ENCODE data around the gene CLTB.
"Not testable (repeated sequence)": the region's sequence is repeated elsewhere in the genome, so short reads cannot be mapped to it uniquely, and the experiment has no call there.

CLTB gene, protein sequence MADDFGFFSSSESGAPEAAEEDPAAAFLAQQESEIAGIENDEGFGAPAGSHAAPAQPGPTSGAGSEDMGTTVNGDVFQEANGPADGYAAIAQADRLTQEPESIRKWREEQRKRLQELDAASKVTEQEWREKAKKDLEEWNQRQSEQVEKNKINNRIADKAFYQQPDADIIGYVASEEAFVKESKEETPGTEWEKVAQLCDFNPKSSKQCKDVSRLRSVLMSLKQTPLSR

GRCh38 chr5:176415952-176416924 lies at the start of gene CLTB:
Gene CLTB, minus strand, starts transcription at chr5:176416539. Its CDS starts 176 bp downstream, at chr5:176416363.
- peak; percentile 83 for DNase-seq (ENCODE audit: low read depth)

GRCh38 chr5:176463113-176463764 lies 46.9 kb upstream of the CLTB start:
- DNase-seq (ENCODE audit: low read depth) = no peak

DNA sequence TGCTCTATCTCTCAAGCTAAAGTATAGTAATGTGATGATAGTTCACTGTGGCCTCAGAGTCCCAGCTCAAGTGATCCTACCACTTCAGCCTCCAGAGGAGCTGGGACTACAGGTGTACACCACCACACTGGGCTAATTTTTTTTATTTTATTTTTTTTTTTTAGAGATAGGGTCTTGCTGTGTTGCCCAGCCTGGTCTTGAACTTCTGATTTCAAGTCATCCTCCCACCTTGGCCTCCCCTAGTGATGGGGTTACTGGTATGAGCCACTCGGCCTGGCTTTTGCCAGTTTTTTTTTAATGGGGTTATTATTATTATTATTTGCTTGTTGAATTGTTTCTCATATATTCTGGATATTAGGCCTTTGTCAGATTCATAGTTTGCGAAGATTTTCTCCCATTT lies 45.0 kb upstream of the CLTB start:
- DNase-seq (ENCODE audit: low read depth) = no peak

DNA sequence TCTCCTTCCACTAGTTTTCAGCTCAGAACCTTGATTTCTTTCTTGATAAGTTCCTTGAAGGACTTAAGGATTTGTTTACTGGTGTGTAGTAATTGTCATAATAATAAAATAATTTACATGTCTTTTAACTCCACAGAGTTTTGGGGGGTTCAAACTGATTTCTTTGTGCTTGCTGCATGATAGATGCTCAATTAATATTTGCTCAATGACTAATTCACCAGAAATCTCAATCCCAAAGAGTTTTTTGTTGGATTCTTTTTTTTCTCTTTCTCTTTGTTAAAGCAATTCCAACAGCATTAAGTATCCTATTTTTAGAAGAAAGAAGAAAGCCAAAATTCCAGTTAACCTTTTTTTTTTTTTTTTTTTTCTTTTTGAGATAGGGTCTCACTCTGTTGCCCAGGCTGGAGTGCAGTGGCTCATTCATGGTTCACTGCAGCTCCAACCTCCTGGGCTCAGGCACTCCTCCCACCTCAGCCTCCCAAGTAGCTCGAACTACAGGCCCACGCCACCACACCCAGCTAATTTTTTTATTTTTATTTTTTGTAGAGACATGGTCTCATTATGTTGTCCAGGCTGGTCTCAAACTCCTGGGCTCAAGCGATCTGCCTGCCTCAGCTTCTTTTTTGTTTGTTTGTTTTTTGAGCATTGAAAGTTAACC lies 42.7 kb upstream of the CLTB start:
- no peak for DNase-seq (ENCODE audit: low read depth)

DNA sequence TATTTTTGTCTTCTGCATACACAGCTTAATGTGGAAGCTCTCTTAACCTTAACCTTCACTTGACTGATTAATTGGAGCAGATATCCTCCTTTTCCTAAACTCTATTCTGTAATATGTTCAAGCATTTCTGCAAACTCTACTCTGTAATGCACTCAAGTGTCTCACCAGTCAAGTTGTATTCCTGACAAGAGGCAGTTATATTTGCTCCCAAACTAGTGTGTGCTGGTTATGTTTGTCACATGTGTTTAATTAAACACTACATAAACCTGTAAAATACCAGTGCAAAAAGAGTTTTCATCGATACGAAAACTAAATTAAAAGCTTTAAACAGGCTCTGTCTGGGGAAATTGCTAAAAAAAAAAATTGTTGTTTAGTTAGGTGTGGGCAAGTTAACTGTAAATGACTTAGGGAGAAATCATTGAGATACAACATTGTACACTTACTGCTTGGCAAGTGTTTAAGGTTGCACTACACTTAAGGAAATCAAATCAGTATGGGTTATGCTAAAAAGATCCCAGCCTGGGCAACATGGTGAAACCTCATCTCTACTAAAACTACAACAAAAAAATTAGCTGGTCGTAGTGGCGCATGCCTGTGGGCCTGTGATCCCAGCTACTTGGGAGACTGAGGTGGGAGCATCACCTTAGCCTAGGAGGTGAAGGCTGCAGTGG lies 38.5 kb upstream of the CLTB start:
- no peak for DNase-seq (ENCODE audit: low read depth)

DNA sequence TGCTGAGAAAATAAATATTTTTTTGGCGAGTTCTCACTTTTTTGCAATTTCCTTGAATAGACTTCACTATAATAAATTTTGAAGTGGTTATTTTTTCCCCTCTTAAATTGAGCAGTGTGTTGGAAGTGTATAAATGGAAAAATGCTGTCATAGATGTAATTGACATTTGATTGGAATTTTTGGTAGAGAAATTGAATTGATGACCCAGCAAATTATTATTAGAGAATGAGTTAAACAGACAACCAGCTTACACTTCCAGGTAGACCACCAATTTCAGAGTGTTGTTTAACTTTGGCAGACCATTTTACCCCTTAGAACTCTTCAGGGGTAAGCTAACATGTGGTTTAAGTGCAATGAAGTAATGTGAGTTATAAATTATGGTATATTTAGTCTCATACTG lies 33.7 kb upstream of the CLTB start:
- no peak for DNase-seq (ENCODE audit: low read depth)

- peak; percentile 98 for DNase-seq (ENCODE audit: low read depth)
Observed at GRCh38 chr5:176447978-176448608, 31.8 kb upstream of the CLTB start, which contains the start of gene FAF2. Gene FAF2, plus strand, starts transcription at chr5:176448385. Its CDS starts 23 bp downstream, at chr5:176448408.

DNA sequence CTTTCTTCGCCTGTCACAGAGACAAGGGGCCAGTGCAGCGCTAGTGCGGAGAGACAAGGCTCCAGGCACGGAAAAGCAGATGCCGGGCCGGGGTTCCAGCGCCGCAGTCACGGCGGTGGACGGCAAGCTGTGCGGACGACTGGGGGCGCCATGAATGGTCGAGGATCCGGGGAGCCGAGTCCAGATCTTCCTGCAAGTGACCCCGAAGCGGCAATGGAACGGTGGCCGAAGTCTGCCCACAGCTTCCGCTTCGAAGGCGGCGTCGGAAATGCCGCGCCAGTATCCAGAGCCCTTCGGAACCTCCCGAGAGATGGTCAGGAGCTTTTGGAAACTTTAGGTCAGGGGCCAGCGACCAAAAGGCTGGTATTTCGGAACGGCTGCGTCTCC lies 31.2 kb upstream of the CLTB start:
- DNase-seq (ENCODE audit: low read depth) = peak; percentile 5

DNA sequence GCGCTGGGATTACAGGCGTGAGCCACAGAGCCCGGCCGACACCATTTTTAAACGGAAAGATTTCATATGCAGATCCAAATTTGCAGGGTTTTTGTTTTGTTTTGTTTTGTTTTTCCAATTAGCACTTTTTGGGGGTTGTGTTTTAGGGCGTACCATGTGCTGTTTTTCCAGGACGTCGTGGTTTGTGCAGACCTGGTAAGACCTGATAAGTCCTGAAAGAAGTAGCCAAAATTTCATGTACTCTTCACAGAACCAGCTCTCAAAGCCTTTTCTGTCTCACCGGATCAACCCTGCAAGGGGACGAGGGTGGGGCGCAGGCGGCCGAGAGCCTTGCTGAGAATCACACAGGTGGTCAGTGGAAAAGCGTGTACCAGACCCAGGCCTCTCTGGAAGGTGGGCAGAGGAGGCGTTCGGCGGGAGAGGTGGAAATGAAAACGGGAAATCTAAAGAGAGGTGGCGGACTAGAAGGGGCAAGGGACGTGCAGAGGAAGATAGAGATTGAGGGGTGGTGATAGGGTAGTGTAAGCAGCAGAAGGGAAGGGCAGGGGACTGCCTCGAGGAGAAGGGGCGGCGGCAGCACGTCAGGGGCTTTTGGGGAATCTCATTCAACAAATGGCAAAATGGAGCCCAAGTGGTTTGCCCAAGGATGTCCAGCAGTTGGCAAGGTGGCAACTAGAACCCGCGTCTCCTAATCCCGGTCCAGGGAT lies 30.7 kb upstream of the CLTB start:
- DNase-seq (ENCODE audit: low read depth) = no peak

- DNase-seq (ENCODE audit: low read depth) = no peak
Observed at GRCh38 chr5:176446028-176446665, 29.8 kb upstream of the CLTB start.

DNA sequence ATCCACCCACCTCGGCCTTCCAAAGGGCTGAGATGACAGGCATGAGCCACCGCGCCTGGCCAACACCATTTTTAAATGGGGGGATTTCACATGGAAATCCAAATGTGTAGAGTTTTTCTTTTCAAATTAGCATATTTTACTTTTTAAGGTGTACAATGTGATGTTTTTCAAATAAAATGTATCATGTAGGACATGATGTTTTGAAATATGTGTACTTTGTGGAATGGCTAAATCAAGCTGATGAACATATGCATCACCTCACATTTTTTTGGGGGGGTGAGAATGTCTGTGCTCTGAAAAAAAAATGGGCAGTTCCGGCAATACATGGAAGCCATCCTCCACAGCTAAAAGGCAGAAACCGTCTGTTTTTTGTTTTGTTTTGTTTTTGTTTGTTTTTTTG lies 28.4 kb upstream of the CLTB start:
- DNase-seq (ENCODE audit: low read depth) = no peak

GRCh38 chr5:176442911-176443310 lies 26.6 kb upstream of the CLTB start:
- not testable (repeated sequence) for DNase-seq (ENCODE audit: low read depth)

DNA sequence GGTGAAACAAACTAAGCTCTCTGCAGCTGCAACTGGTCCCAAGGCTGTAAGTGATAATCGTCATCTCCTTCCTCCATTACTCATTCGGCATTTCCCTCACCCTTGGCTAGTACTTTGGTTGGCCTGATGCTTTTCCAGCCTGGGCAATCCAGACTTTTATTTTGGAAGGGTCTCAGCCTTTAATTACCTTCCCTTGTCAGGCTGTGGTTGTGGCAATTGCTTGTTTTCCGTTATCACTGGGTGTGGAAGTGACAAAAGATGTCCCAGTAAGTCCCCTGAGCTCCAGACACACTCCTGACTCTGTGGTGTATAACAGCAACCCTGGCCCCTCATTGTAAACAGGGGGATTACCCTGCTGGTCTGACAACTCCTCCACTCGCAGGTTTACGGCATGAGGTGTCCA lies 25.6 kb upstream of the CLTB start:
- no peak for DNase-seq (ENCODE audit: low read depth)

GRCh38 chr5:176440927-176441706 lies 24.8 kb upstream of the CLTB start:
- DNase-seq (ENCODE audit: low read depth) = no peak

- no peak for DNase-seq (ENCODE audit: low read depth)
Observed at GRCh38 chr5:176438959-176439757, 22.8 kb upstream of the CLTB start.

GRCh38 chr5:176436656-176437055 lies 20.3 kb upstream of the CLTB start:
- no peak for DNase-seq (ENCODE audit: low read depth)

GRCh38 chr5:176432707-176433106 lies 16.4 kb upstream of the CLTB start:
- DNase-seq (ENCODE audit: low read depth) = no peak

DNA sequence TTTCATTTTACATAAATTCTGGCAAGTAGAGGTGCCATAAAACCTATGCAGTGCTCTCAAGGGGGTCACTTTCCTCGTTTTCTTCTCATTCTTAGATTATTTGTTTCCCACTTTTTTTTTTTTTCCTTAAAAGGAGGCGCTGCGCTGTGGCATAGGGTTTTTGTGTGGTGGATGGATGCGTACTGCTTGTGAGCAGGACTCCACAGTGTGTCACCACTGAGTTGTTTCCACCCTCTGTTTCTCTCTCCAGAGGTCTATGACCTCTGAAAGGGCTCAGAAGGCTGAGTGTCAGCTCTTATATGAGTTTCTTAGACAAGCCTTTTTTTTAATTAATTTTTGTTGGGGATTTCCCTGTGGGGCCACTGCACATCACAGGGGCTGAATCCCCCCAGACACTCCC lies 13.6 kb upstream of the CLTB start:
- no peak for DNase-seq (ENCODE audit: low read depth)
